Astrocyte (in vitro differentiated cells and primary cell): Measurements from ENCODE around the gene RBFA.

Experiments used
- EZH2 ChIP-seq: IDR thresholded peaks from 2 replicates; pipeline ENCODE4 v1.6.1; 2012; ENCODE audit warnings: mild to moderate bottlenecking, low read length, inconsistent platforms; ENCODE audit not compliant: insufficient read depth
- TF ChIP-seq, protein P1 (sequence below): IDR thresholded peaks from 2 replicates; pipeline ENCODE4 v1.5.1; 2011; ENCODE audit warnings: low read depth, mild to moderate bottlenecking, inconsistent platforms, low read length, moderate library complexity; ENCODE audit not compliant: insufficient read depth

DNA sequence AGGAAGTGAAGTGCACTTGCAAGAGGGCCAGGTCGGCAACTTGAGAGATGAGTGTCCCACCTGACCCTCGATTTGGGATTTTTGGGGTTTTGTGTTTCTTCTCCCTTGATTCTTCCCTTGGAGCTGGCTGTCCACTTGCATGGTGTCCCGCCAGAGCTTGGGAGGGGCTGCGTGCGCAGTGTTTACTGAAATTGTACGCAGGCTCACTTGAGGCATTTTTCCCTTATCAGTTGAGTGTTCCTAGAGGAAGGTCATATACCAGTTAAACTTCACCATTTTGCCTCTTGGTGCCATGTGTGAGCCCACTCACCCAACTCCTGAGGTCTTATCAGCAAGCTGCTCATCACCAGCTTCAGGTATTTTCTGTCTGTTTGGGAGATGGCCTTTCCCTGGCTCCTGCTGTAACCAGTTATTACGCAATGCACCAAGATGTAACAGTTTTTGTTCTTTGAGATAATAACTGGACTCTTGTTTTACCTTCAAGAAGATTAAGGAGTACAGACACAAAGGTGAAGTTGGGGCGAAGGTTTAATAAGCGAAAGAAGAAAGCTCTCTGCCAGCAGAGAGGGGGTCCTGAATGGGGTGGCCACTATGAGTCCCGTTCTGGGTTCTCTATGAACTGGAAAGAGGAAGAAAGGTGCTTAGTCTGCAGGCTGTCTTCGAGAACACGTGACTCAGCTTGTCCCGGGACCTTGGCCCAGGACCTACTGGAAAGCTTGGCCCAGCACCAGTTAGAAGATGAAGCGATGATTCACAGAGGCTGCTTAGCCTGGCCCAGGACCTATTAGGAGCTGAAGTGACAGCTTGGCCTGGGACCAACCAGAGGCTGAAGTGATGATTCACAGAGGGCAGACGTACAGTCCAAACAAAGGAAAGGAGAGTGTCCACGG, 24.3 kb upstream of the RBFA start:
- TF ChIP-seq, protein P1, sequence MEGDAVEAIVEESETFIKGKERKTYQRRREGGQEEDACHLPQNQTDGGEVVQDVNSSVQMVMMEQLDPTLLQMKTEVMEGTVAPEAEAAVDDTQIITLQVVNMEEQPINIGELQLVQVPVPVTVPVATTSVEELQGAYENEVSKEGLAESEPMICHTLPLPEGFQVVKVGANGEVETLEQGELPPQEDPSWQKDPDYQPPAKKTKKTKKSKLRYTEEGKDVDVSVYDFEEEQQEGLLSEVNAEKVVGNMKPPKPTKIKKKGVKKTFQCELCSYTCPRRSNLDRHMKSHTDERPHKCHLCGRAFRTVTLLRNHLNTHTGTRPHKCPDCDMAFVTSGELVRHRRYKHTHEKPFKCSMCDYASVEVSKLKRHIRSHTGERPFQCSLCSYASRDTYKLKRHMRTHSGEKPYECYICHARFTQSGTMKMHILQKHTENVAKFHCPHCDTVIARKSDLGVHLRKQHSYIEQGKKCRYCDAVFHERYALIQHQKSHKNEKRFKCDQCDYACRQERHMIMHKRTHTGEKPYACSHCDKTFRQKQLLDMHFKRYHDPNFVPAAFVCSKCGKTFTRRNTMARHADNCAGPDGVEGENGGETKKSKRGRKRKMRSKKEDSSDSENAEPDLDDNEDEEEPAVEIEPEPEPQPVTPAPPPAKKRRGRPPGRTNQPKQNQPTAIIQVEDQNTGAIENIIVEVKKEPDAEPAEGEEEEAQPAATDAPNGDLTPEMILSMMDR, result no peak
- no peak for TF ChIP-seq EZH2
